IMR-90 (cell line): ENCODE results near the gene DHCR24. TPM values are rescaled to one million over a fixed set of nuclear protein-coding genes. Genes with fewer than 3 reads are reported as not detected.

Experiments
- ATAC-seq: fragments of 200-7000 bp; cut with Tn5 transposase; 2 replicates; pipeline ENCODE4 v1.9.1; 2020; ENCODE audit warnings: low read depth, mild to moderate bottlenecking, moderate library complexity
- BruUV-seq: library from RNA; stranded (reverse); fragments of 400-500 nt; replicated peaks from 2 replicates; lab custom pipeline; 2021; lab: Mats Ljungman, UMichigan
- CTCF ChIA-PET: fragments of 300-600 bp; formaldehyde crosslinking; extraction: SDS; loops from one replicate; lab custom pipeline; 2021; ENCODE audit warnings: antibody characterized with exemption; lab: Yijun Ruan, JAX
- POLR2A ChIA-PET: fragments of 300-600 bp; sonication (Branson Sonifier 250); formaldehyde crosslinking; loops from one replicate; lab custom pipeline; 2022; ENCODE audit warnings: antibody characterized with exemption; ENCODE audit not compliant: unreplicated experiment; lab: Charles Lee
- DNase-seq: peaks from one replicate; pipeline ENCODE4 v3.0.0; 2013
- H2AFZ ChIP-seq: replicated peaks from 2 replicates; pipeline ENCODE3; 2013; ENCODE audit warnings: low read length, mild to moderate bottlenecking; ENCODE audit not compliant: poor library complexity
- H2AK5ac ChIP-seq: 2 replicates; pipeline ENCODE4 v1.6.1; 2013; ENCODE audit warnings: low read depth, low read length, inconsistent platforms
- H2AK9ac ChIP-seq: replicated peaks from 2 replicates; pipeline ENCODE3; 2013; ENCODE audit warnings: mild to moderate bottlenecking, low read depth, low read length, moderate library complexity; ENCODE audit not compliant: poor library complexity
- H2BK120ac ChIP-seq: 2 replicates; pipeline ENCODE4 v1.6.1; 2013; ENCODE audit warnings: low read depth, low read length, inconsistent platforms
- H2BK15ac ChIP-seq: 3 replicates; pipeline ENCODE4 v1.6.1; 2013; ENCODE audit warnings: low read depth, low read length, inconsistent platforms
- H2BK20ac ChIP-seq: 2 replicates; pipeline ENCODE4 v1.6.1; 2013; ENCODE audit warnings: low read depth, mild to moderate bottlenecking, inconsistent platforms, low read length, moderate library complexity
- H2BK5ac ChIP-seq: 2 replicates; pipeline ENCODE4 v1.6.1; 2013; ENCODE audit warnings: mild to moderate bottlenecking, low read depth, low read length, inconsistent platforms; ENCODE audit not compliant: poor library complexity, severe bottlenecking
- H3K14ac ChIP-seq: replicated peaks from 2 replicates; pipeline ENCODE4 v1.6.1; 2013; ENCODE audit warnings: low read depth, low read length, inconsistent platforms
- H3K18ac ChIP-seq: 2 replicates; pipeline ENCODE4 v1.6.1; 2013; ENCODE audit warnings: low read depth, low read length, control low read depth
- H3K23ac ChIP-seq: 2 replicates; pipeline ENCODE4 v1.6.1; 2013; ENCODE audit warnings: low read depth, low read length, inconsistent platforms
- H3K27ac ChIP-seq: 2 replicates; pipeline ENCODE4 v1.5.1; 2013; ENCODE audit warnings: mild to moderate bottlenecking, control low read depth, low read length; ENCODE audit not compliant: insufficient read depth
- H3K27me3 ChIP-seq: 2 replicates; pipeline ENCODE4 v1.6.1; 2013; ENCODE audit warnings: low read length; ENCODE audit not compliant: control insufficient read depth, insufficient read depth
- H3K36me3 ChIP-seq: 2 replicates; pipeline ENCODE4 v1.6.1; 2013; ENCODE audit warnings: low read length, mixed read lengths; ENCODE audit not compliant: control insufficient read depth, insufficient read depth
- H3K4ac ChIP-seq: 2 replicates; pipeline ENCODE4 v1.6.1; 2013; ENCODE audit warnings: low read depth, low read length, inconsistent platforms
- H3K4me1 ChIP-seq: 2 replicates; pipeline ENCODE4 v1.6.1; 2013; ENCODE audit warnings: low read length, mixed read lengths; ENCODE audit not compliant: control insufficient read depth, insufficient read depth
- H3K4me2 ChIP-seq: 2 replicates; pipeline ENCODE4 v1.6.1; 2013; ENCODE audit warnings: low read depth, mild to moderate bottlenecking, control low read depth, low read length, moderate library complexity
- H3K4me3 ChIP-seq: 2 replicates; pipeline ENCODE4 v1.5.1; 2013; ENCODE audit warnings: low read depth, mild to moderate bottlenecking, control low read depth, low read length, moderate library complexity; ENCODE audit not compliant: insufficient read depth
- H3K56ac ChIP-seq: 2 replicates; pipeline ENCODE4 v1.6.1; 2013; ENCODE audit warnings: low read length, inconsistent platforms; ENCODE audit not compliant: insufficient read depth; ENCODE audit errors: extremely low read depth
- H3K79me1 ChIP-seq, 2 experiments: 2 replicates each; pipeline ENCODE4 v1.6.1; 2013; ENCODE audit warnings: low read length in 2 of 2, inconsistent platforms in 1 of 2, low read depth in 1 of 2
- H3K9ac ChIP-seq: 2 replicates; pipeline ENCODE4 v1.6.1; 2013; ENCODE audit warnings: low read depth, low read length, control low read depth
- H3K9me1 ChIP-seq: 2 replicates; pipeline ENCODE4 v1.6.1; 2013; ENCODE audit warnings: low read length, inconsistent platforms; ENCODE audit not compliant: insufficient read depth
- H3K9me3 ChIP-seq: 2 replicates; pipeline ENCODE4 v1.6.1; 2013; ENCODE audit warnings: low read length; ENCODE audit not compliant: control insufficient read depth, insufficient read depth
- H4K20me1 ChIP-seq: 2 replicates; pipeline ENCODE4 v1.6.1; 2013; ENCODE audit warnings: low read length, inconsistent platforms; ENCODE audit not compliant: insufficient read depth
- H4K5ac ChIP-seq: 2 replicates; pipeline ENCODE4 v1.6.1; 2013; ENCODE audit warnings: mild to moderate bottlenecking, low read depth, low read length, control low read depth
- H4K8ac ChIP-seq, 2 experiments: 2 replicates each; pipeline ENCODE4 v1.6.1; 2013; ENCODE audit warnings: low read depth in 2 of 2, low read length in 2 of 2, control low read depth in 1 of 2, inconsistent platforms in 1 of 2
- H4K91ac ChIP-seq: 2 replicates; pipeline ENCODE4 v1.6.1; 2013; ENCODE audit warnings: low read depth, low read length, inconsistent platforms; ENCODE audit not compliant: insufficient read depth
- BHLHE40 ChIP-seq: fragments of 150-350 bp; IDR thresholded peaks from 2 replicates; pipeline ENCODE4 v1.6.1; 2016; ENCODE audit warnings: mild to moderate bottlenecking, low read depth, low read length
- CEBPB ChIP-seq: IDR thresholded peaks from 2 replicates; pipeline ENCODE4 v1.6.1; 2012; ENCODE audit warnings: low read depth, low read length, improper control_type of control experiment
- CHD1 ChIP-seq: IDR thresholded peaks from 2 replicates; pipeline ENCODE4 v1.6.1; 2012; ENCODE audit warnings: low read depth, low read length, improper control_type of control experiment
- FOS ChIP-seq: fragments of 150-350 bp; IDR thresholded peaks from 2 replicates; pipeline ENCODE4 v1.6.1; 2016; ENCODE audit warnings: low read depth, low read length
- MAFK ChIP-seq: IDR thresholded peaks from 2 replicates; pipeline ENCODE4 v1.6.1; 2012; ENCODE audit warnings: low read depth, low read length, improper control_type of control experiment
- MAZ ChIP-seq: IDR thresholded peaks from 2 replicates; pipeline ENCODE4 v1.6.1; 2012; ENCODE audit warnings: low read depth, mild to moderate bottlenecking, low read length, improper control_type of control experiment, moderate library complexity, borderline replicate concordance
- MXI1 ChIP-seq: IDR thresholded peaks from 2 replicates; pipeline ENCODE4 v1.6.1; 2012; ENCODE audit warnings: low read depth, mild to moderate bottlenecking, low read length, moderate library complexity, borderline replicate concordance
- NFE2L2 ChIP-seq: fragments of 150-350 bp; IDR thresholded peaks from 2 replicates; pipeline ENCODE4 v1.6.1; 2016; ENCODE audit warnings: low read depth, mild to moderate bottlenecking, low read length
- POLR2A ChIP-seq: IDR thresholded peaks from 2 replicates; pipeline ENCODE4 v1.6.1; 2012; ENCODE audit warnings: mild to moderate bottlenecking, low read depth, low read length
- RAD21 ChIP-seq: IDR thresholded peaks from 2 replicates; pipeline ENCODE4 v1.6.1; 2012; ENCODE audit warnings: low read length, improper control_type of control experiment
- RFX5 ChIP-seq: IDR thresholded peaks from 2 replicates; pipeline ENCODE4 v1.8.0; 2012; ENCODE audit warnings: low read depth, mild to moderate bottlenecking, low read length, moderate library complexity
- SMC3 ChIP-seq: fragments of 150-350 bp; IDR thresholded peaks from 2 replicates; pipeline ENCODE4 v1.6.1; 2016; ENCODE audit warnings: low read depth, mild to moderate bottlenecking, antibody characterized with exemption, low read length, moderate library complexity
- WGBS, 2 experiments: methylation state at CpG; one replicate each; pipeline versions ENCODE4 v1.1.5 to v1.1.7; 2013; ENCODE audit warnings: missing lambda C conversion rate in 2 of 2; ENCODE audit not compliant: insufficient read length in 1 of 2; ENCODE audit errors: extremely low coverage in 2 of 2; 5-methylcytosine and 5-hydroxymethylcytosine counted together
- dilution Hi-C: fragments of 300-500 bp; cut with HindIII; formaldehyde crosslinking; loops from one replicate; pipeline ENCODE4 v1.14.3; 2018; ENCODE audit warnings: low sequenced_read_pairs; ENCODE audit not compliant: unreplicated experiment
- in situ Hi-C: fragments of 300-500 bp; cut with MboI; formaldehyde crosslinking; loops from 3 replicates; pipeline ENCODE4 v1.14.3; 2019; ENCODE audit warnings: low sequenced_read_pairs, inconsistent platforms, mixed read lengths
- intact Hi-C: fragments of 100-400 bp; cut with micrococcal nuclease; formaldehyde crosslinking; loops from 2 replicates; pipeline ENCODE4 v1.10.0; 2022
- polyA plus RNA-seq, 3 experiments: library from polyadenylated mRNA; depleted of rRNA; stranded (reverse); fragments of >200 nt; gene quantifications; 2 replicates each; pipeline ENCODE4 v1.2.3, GENCODE V29; 2012; ENCODE audit warnings: low replicate concordance in 1 of 3
- total RNA-seq: library from RNA; depleted of rRNA; stranded (reverse); fragments of >200 nt; gene quantifications from 2 replicates; pipeline ENCODE4 v1.2.3, GENCODE V29; 2012
- TF ChIP-seq, protein P1 (sequence below): conservative IDR thresholded peaks from 2 replicates; pipeline ENCODE4 v1.5.1; 2012; ENCODE audit warnings: mild to moderate bottlenecking, low read depth, low read length, improper control_type of control experiment
- TF ChIP-seq, protein P2 (sequence below): fragments of 150-350 bp; IDR thresholded peaks from 2 replicates; pipeline ENCODE4 v1.6.1; 2017; ENCODE audit warnings: mild to moderate bottlenecking, antibody characterized with exemption, low read length, low read depth
- TF ChIP-seq, protein P3 (sequence below): fragments of 150-350 bp; IDR thresholded peaks from 2 replicates; pipeline ENCODE4 v1.6.1; 2016; ENCODE audit warnings: low read depth, mild to moderate bottlenecking, low read length, moderate library complexity, borderline replicate concordance

The DHCR24 gene
- total and polyA plus RNA-seq, 2 of the 4 experiments (the other 2 are of a cell fraction) = 130 to 194 TPM

DNA sequence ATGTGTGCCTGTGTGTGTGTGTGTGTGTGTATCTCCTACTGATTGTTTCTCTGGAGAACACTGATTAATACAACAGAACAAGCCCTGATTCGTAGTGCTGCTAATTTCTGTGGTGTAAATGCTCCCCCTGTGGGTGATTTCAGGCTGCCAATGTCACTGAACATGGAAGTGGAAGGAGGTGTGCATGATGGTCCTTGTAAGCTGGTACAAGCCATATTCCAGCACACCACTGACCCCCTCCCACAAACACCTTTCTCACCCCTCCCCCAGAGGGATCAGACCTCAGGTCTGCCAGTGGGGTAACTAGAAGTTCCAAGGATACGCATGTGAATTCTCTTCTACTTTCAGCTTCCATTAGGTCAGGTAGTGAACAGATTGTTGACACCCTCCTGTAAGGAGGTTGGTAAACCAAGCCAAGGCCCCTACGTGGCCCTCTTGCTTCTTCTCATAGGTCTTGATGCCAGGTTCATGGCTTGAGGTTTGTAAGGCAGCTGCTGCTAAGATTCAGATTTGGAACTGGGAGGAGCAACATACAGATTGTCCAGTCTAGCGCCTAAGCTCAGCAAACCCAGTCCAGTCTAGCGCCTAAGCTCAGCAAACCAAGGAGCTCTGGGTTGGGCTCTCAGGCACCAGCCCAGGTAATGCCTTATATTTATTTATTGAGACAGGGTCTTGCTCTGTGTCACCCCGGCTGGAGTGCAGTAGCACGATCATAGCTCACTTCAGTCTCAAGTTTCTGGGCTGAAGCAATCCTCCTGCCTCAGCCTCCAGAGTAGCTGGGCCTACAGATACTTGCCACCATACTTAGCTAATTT is 38.7 kb downstream of the DHCR24 start:
- no peak overlapping the region for H3K27ac ChIP-seq
- ATAC-seq (no peak), DNase-seq (no peak)
- H3K27me3 ChIP-seq = no peaks in the 10 kb centered on the region
- H2BK5ac ChIP-seq = no peak overlapping the region
- dilution Hi-C loops = no loop called here
- intact Hi-C loops = no loop called here
- no peak overlapping the region for H4K5ac ChIP-seq
- H3K36me3 ChIP-seq = no peaks in the 10 kb centered on the region; the same call in 1 of the 2 replicates
- POLR2A ChIA-PET = no interaction called here
- peaks cover 0 to 14% of the 10 kb centered on the region in 2 experiments; a peak in 1 of 4 replicates for H3K79me1 ChIP-seq
- no peaks in the 10 kb centered on the region for H3K9me3 ChIP-seq
- H2BK15ac ChIP-seq = no peak overlapping the region
- H4K91ac ChIP-seq = no peak overlapping the region
- no peak overlapping the region for H3K9ac ChIP-seq
- no peak overlapping the region for H3K18ac ChIP-seq
- H3K14ac ChIP-seq = no peak overlapping the region
- CTCF ChIA-PET = interaction anchor here (0.6 kb wide), 1 partner anchor 383 kb away, joined by 8 read pairs; no protein-coding TSS in a partner anchor
- H2AK9ac ChIP-seq = no peak overlapping the region
- peaks cover 32% of the 10 kb centered on the region for H3K9me1 ChIP-seq
- H3K56ac ChIP-seq = no peak overlapping the region
- H3K4me1 ChIP-seq = peaks cover 15% of the 10 kb centered on the region
- H2BK120ac ChIP-seq = no peak overlapping the region
- H4K8ac ChIP-seq = no peak overlapping the region
- no peak overlapping the region for H3K4ac ChIP-seq
- WGBS, 2 experiments = no CpG with 5 or more reads among the region's 7 CpGs
- no TSS peak for BruUV-seq
- no peak overlapping the region for H3K23ac ChIP-seq
- no peak overlapping the region for H2AK5ac ChIP-seq
- no peak overlapping the region for H2BK20ac ChIP-seq
- no peak overlapping the region for H2AFZ ChIP-seq
- no peak overlapping the region for H3K4me3 ChIP-seq
- no peak overlapping the region for H3K4me2 ChIP-seq
- in situ Hi-C loops = no loop called here
- H4K20me1 ChIP-seq = no peaks in the 10 kb centered on the region
- no peak for TF ChIP-seq MXI1
- TF ChIP-seq CHD1 = no peak
- no peak for TF ChIP-seq NFE2L2
- TF ChIP-seq SMC3 = no peak
- no peak for TF ChIP-seq MAFK
- TF ChIP-seq, protein P1, sequence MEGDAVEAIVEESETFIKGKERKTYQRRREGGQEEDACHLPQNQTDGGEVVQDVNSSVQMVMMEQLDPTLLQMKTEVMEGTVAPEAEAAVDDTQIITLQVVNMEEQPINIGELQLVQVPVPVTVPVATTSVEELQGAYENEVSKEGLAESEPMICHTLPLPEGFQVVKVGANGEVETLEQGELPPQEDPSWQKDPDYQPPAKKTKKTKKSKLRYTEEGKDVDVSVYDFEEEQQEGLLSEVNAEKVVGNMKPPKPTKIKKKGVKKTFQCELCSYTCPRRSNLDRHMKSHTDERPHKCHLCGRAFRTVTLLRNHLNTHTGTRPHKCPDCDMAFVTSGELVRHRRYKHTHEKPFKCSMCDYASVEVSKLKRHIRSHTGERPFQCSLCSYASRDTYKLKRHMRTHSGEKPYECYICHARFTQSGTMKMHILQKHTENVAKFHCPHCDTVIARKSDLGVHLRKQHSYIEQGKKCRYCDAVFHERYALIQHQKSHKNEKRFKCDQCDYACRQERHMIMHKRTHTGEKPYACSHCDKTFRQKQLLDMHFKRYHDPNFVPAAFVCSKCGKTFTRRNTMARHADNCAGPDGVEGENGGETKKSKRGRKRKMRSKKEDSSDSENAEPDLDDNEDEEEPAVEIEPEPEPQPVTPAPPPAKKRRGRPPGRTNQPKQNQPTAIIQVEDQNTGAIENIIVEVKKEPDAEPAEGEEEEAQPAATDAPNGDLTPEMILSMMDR = no peak
- TF ChIP-seq CEBPB = no peak
- no peak for TF ChIP-seq RFX5
- TF ChIP-seq, protein P2, sequence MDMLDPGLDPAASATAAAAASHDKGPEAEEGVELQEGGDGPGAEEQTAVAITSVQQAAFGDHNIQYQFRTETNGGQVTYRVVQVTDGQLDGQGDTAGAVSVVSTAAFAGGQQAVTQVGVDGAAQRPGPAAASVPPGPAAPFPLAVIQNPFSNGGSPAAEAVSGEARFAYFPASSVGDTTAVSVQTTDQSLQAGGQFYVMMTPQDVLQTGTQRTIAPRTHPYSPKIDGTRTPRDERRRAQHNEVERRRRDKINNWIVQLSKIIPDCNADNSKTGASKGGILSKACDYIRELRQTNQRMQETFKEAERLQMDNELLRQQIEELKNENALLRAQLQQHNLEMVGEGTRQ = no peak
- no peak for TF ChIP-seq POLR2A
- TF ChIP-seq FOS = no peak
- TF ChIP-seq MAZ = no peak
- TF ChIP-seq BHLHE40 = no peak
- no peak for TF ChIP-seq RAD21
- TF ChIP-seq, protein P3, sequence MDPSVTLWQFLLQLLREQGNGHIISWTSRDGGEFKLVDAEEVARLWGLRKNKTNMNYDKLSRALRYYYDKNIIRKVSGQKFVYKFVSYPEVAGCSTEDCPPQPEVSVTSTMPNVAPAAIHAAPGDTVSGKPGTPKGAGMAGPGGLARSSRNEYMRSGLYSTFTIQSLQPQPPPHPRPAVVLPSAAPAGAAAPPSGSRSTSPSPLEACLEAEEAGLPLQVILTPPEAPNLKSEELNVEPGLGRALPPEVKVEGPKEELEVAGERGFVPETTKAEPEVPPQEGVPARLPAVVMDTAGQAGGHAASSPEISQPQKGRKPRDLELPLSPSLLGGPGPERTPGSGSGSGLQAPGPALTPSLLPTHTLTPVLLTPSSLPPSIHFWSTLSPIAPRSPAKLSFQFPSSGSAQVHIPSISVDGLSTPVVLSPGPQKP = no peak
